HL-60 (cell line): Measurements from ENCODE around the gene EYS.

Source experiments
- DNase-seq, 2 experiments: peaks; one replicate each; pipeline ENCODE4 v3.0.0-alpha.2; 2010 to 2020; ENCODE audit warnings: low read depth in 1 of 2, low spot score in 1 of 2
- H3K27ac ChIP-seq: fragments of 250-450 bp; sonication (Bioruptor Pico); replicated peaks from 2 replicates; pipeline ENCODE4 v1.5.1; 2020; ENCODE audit warnings: mild to moderate bottlenecking, moderate library complexity
- H3K27me3 ChIP-seq: fragments of 250-450 bp; sonication (Bioruptor Pico); 2 replicates; pipeline ENCODE4 v1.5.1; 2021; ENCODE audit warnings: mild to moderate bottlenecking, moderate library complexity; ENCODE audit not compliant: insufficient read depth, poor library complexity, severe bottlenecking
- H3K4me3 ChIP-seq: replicated peaks from 2 replicates; pipeline ENCODE4 v1.5.1; 2011; ENCODE audit warnings: mild to moderate bottlenecking, control low read depth, low read length; ENCODE audit not compliant: insufficient read depth
- CTCF ChIP-seq: IDR thresholded peaks from one replicate; pipeline ENCODE4 v1.5.1; 2011; ENCODE audit warnings: low read length, control low read depth, inconsistent platforms; ENCODE audit not compliant: insufficient read depth
- GABPA ChIP-seq: IDR thresholded peaks from 2 replicates; pipeline ENCODE4 v1.6.1; 2012; ENCODE audit warnings: low read depth
- POLR2AphosphoS5 ChIP-seq: IDR thresholded peaks from 2 replicates; pipeline ENCODE4 v1.6.1; 2012; ENCODE audit warnings: low read depth
- REST ChIP-seq: IDR thresholded peaks from 2 replicates; pipeline ENCODE4 v1.6.1; 2012; ENCODE audit warnings: low read depth; ENCODE audit not compliant: insufficient replicate concordance
- SPI1 ChIP-seq: IDR thresholded peaks from 2 replicates; pipeline ENCODE4 v1.6.1; 2012; ENCODE audit warnings: low read depth, mild to moderate bottlenecking, borderline replicate concordance

EYS gene

GRCh38 chr6:63785006-63785405, 1922.0 kb downstream of the EYS start:
- H3K27ac ChIP-seq, result no peak overlapping the region
- H3K27me3 ChIP-seq, result no peaks in the 10 kb centered on the region
- H3K4me3 ChIP-seq, result no peak overlapping the region
- DNase-seq, result no peak
- TF ChIP-seq GABPA (no peak), CTCF (no peak), REST (no peak), POLR2AphosphoS5 (no peak), SPI1 (no peak)

GRCh38 chr6:63783096-63783495, 1923.9 kb downstream of the EYS start:
- Histone ChIP-seq H3K4me3 (no peak overlapping the region), H3K27ac (no peak overlapping the region), H3K27me3 (no peaks in the 10 kb centered on the region)
- no peak for DNase-seq
- TF ChIP-seq SPI1, result no peak
- no peak for TF ChIP-seq CTCF
- no peak for TF ChIP-seq REST
- no peak for TF ChIP-seq GABPA
- no peak for TF ChIP-seq POLR2AphosphoS5

- Histone ChIP-seq H3K4me3 (no peak overlapping the region), H3K27me3 (peaks cover 4% of the 10 kb centered on the region), H3K27ac (no peak overlapping the region)
- TF ChIP-seq CTCF, result no peak
- no peak for TF ChIP-seq SPI1
- TF ChIP-seq GABPA, result no peak
- TF ChIP-seq REST, result no peak
- no peak for TF ChIP-seq POLR2AphosphoS5
- no peak for DNase-seq
Observed at GRCh38 chr6:63774961-63775360, 1932.1 kb downstream of the EYS start.
